Astrocyte (in vitro differentiated cells and primary cell): ENCODE measurements around the gene ZC3HAV1. TPM values are rescaled to one million over a fixed set of nuclear protein-coding genes. Genes with fewer than 3 reads are reported as not detected.
"Not testable (repeated sequence)": the region's sequence is repeated elsewhere in the genome, so short reads cannot be mapped to it uniquely, and the experiment has no call there.

Source experiments
- DNase-seq: peaks from one replicate; pipeline ENCODE4 v3.0.0-alpha.2; 2010; ENCODE audit warnings: low read depth
- FAIRE-seq: peaks from 2 replicates; lab custom pipeline; 2011; peaks lifted over from hg19 to GRCh38; lab: Jason Lieb, UNC
- H2AFZ ChIP-seq: 2 replicates; pipeline ENCODE4 v1.6.0; 2012; ENCODE audit warnings: low read depth, low read length, inconsistent platforms
- H3K27ac ChIP-seq: 2 replicates; pipeline ENCODE4 v1.5.1; 2011; ENCODE audit warnings: low read depth, low read length, inconsistent platforms
- H3K27me3 ChIP-seq: 2 replicates; pipeline ENCODE4 v1.6.0; 2011; ENCODE audit warnings: low read length, inconsistent platforms; ENCODE audit not compliant: insufficient read depth
- H3K36me3 ChIP-seq: 2 replicates; pipeline ENCODE4 v1.5.1; 2011; ENCODE audit warnings: low read length, inconsistent platforms; ENCODE audit not compliant: insufficient read depth
- H3K4me1 ChIP-seq: 2 replicates; pipeline ENCODE4 v1.5.1; 2011; ENCODE audit warnings: low read length, inconsistent platforms; ENCODE audit not compliant: insufficient read depth
- H3K4me2 ChIP-seq: 2 replicates; pipeline ENCODE4 v1.6.0; 2012; ENCODE audit warnings: low read length, inconsistent platforms
- H3K4me3 ChIP-seq: 2 replicates; pipeline ENCODE4 v1.5.1; 2011; ENCODE audit warnings: low read depth, mild to moderate bottlenecking, low read length, inconsistent platforms; ENCODE audit not compliant: insufficient read depth
- H3K79me2 ChIP-seq: 2 replicates; pipeline ENCODE4 v1.6.0; 2012; ENCODE audit warnings: mild to moderate bottlenecking, low read length, inconsistent platforms; ENCODE audit not compliant: insufficient read depth
- H3K9ac ChIP-seq: 2 replicates; pipeline ENCODE4 v1.6.0; 2012; ENCODE audit warnings: mild to moderate bottlenecking, low read length, inconsistent platforms
- H3K9me3 ChIP-seq: 2 replicates; pipeline ENCODE4 v1.5.1; 2012; ENCODE audit warnings: low read depth, mild to moderate bottlenecking, low read length, inconsistent platforms; ENCODE audit not compliant: insufficient read depth
- H4K20me1 ChIP-seq: 2 replicates; pipeline ENCODE4 v1.6.0; 2012; ENCODE audit warnings: low read length, inconsistent platforms; ENCODE audit not compliant: insufficient read depth
- H3K27ac Mint-ChIP-seq: one replicate; pipeline ENCODE4 v1.8.0; 2021; ENCODE audit warnings: mild to moderate bottlenecking, mixed read lengths; ENCODE audit not compliant: unreplicated experiment
- H3K27me3 Mint-ChIP-seq: one replicate; pipeline ENCODE4 v1.8.0; 2021; ENCODE audit warnings: low read depth, mixed read lengths; ENCODE audit not compliant: unreplicated experiment
- H3K36me3 Mint-ChIP-seq: one replicate; pipeline ENCODE4 v1.8.0; 2021; ENCODE audit warnings: low read depth, mixed read lengths; ENCODE audit not compliant: unreplicated experiment
- H3K4me1 Mint-ChIP-seq: one replicate; pipeline ENCODE4 v1.8.0; 2021; ENCODE audit warnings: low read depth, mixed read lengths; ENCODE audit not compliant: unreplicated experiment
- H3K4me3 Mint-ChIP-seq: one replicate; pipeline ENCODE4 v1.8.0; 2021; ENCODE audit warnings: mild to moderate bottlenecking, moderate library complexity, mixed read lengths; ENCODE audit not compliant: unreplicated experiment
- H3K9me3 Mint-ChIP-seq: one replicate; pipeline ENCODE4 v1.8.0; 2021; ENCODE audit warnings: mild to moderate bottlenecking, mixed read lengths; ENCODE audit not compliant: unreplicated experiment
- EZH2 ChIP-seq: IDR thresholded peaks from 2 replicates; pipeline ENCODE4 v1.6.1; 2012; ENCODE audit warnings: mild to moderate bottlenecking, low read length, inconsistent platforms; ENCODE audit not compliant: insufficient read depth
- total RNA-seq: library from RNA; stranded (reverse); gene quantifications from 2 replicates; pipeline ENCODE4 v1.2.1, GENCODE V29; 2021
- TF ChIP-seq, protein P1 (sequence below): IDR thresholded peaks from 2 replicates; pipeline ENCODE4 v1.5.1; 2011; ENCODE audit warnings: low read depth, mild to moderate bottlenecking, inconsistent platforms, low read length, moderate library complexity; ENCODE audit not compliant: insufficient read depth

ZC3HAV1 gene
- total RNA-seq, 1 donor from 2014 or later, result 63.8 TPM

DNA sequence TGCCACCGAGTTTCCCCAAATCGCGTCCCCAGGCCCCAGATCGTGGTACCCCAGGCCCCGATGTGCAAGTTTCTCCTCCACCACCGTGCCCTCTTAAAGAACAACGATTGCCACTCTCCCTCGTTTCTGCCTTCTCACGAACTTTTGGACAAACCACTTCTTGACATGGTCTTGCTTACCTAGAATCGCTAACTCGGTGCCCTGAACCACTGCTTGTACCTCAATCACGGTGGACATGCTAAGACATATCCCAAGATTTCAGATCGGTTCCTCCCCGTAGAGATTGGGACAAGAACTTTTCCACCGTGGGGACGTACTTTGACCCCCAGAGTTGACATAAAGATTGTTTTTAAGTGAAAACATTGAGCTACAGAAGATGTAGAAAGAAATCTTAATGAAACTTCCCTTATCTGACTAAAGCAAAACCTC lies 477 bp upstream of the ZC3HAV1 start:
- no peak for FAIRE-seq
- DNase-seq, result no peak
- H3K4me3 Mint-ChIP-seq, result peak overlapping the region; percentile 96
- peaks cover 7% of the 10 kb centered on the region for H3K36me3 Mint-ChIP-seq
- Histone ChIP-seq H3K36me3 (no peaks in the 10 kb centered on the region), H3K9me3 (no peaks in the 10 kb centered on the region), H3K4me3 (peak overlapping the region; percentile 84), H3K27ac (peak overlapping the region; percentile 56), H2AFZ (peak overlapping the region; percentile 96), H3K9ac (peak overlapping the region; percentile 78), H4K20me1 (peaks cover 10% of the 10 kb centered on the region), H3K27me3 (no peaks in the 10 kb centered on the region), H3K79me2 (peaks cover 17% of the 10 kb centered on the region), H3K4me2 (peak overlapping the region; percentile 93), H3K4me1 (peaks cover 4% of the 10 kb centered on the region)
- H3K9me3 Mint-ChIP-seq, result no peaks in the 10 kb centered on the region
- peak overlapping the region; percentile 96 for H3K27ac Mint-ChIP-seq
- TF ChIP-seq EZH2, result no peak
- TF ChIP-seq, protein P1, sequence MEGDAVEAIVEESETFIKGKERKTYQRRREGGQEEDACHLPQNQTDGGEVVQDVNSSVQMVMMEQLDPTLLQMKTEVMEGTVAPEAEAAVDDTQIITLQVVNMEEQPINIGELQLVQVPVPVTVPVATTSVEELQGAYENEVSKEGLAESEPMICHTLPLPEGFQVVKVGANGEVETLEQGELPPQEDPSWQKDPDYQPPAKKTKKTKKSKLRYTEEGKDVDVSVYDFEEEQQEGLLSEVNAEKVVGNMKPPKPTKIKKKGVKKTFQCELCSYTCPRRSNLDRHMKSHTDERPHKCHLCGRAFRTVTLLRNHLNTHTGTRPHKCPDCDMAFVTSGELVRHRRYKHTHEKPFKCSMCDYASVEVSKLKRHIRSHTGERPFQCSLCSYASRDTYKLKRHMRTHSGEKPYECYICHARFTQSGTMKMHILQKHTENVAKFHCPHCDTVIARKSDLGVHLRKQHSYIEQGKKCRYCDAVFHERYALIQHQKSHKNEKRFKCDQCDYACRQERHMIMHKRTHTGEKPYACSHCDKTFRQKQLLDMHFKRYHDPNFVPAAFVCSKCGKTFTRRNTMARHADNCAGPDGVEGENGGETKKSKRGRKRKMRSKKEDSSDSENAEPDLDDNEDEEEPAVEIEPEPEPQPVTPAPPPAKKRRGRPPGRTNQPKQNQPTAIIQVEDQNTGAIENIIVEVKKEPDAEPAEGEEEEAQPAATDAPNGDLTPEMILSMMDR, result no peak
- H3K27me3 Mint-ChIP-seq, result no peaks in the 10 kb centered on the region
- H3K4me1 Mint-ChIP-seq, result peaks cover 7% of the 10 kb centered on the region

DNA sequence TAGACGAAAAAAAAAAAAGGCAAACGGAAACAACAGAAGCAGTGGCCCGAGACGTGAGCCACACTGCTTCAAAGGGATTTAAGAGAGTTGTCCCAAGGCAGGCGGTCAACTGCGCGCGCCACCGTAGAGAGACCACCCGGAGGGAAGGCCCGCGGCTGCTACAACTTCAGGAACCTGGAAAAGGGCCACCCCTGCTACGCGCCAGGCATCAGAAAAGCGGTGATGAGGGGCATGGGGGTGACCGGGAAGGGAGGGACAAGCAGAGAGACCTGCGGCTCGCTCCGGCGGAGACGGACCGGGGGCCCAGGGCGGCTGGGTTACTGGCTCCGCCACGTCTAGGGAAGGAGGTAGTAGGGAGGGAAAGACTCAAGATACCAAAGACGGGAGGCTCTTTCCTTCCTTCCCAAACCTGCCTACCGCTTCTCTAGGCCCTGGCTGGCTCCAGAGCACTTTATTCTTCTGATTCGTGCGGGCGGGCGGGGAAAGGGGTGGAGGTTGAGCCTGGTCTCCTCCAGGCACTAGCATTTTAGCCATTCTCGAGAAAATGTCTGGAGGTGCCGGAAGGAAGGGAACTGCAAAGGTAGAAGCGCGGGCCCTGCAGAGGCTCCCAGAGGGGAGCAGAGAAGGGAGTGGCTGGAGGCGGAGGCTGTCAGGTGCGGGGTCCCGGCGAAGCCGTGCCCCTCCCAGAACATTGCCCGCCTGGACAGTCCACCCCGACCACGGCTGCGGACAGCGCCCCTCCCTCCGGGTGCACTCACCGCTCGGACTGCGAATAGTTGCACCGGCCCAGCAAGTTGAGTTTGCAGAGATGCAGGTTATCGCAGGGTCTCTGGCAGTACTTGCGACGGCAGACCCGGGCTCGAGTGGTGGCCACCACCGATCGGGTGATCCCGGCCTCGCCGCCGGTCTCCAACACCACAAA lies 993 bp downstream of the ZC3HAV1 start:
- Histone ChIP-seq H3K79me2 (peaks cover 25% of the 10 kb centered on the region), H2AFZ (peak overlapping the region; percentile 96), H3K36me3 (no peaks in the 10 kb centered on the region), H3K9me3 (no peaks in the 10 kb centered on the region), H3K27ac (no peak overlapping the region), H3K4me2 (peak overlapping the region; percentile 93), H3K4me1 (peaks cover 4% of the 10 kb centered on the region), H3K9ac (peak overlapping the region; percentile 78), H3K27me3 (no peaks in the 10 kb centered on the region), H4K20me1 (peaks cover 10% of the 10 kb centered on the region), H3K4me3 (peak overlapping the region; percentile 84)
- Mint-ChIP-seq H3K4me3 (peak overlapping the region; percentile 96), H3K9me3 (no peaks in the 10 kb centered on the region), H3K36me3 (peaks cover 7% of the 10 kb centered on the region), H3K27ac (peak overlapping the region; percentile 96), H3K4me1 (peaks cover 10% of the 10 kb centered on the region), H3K27me3 (no peaks in the 10 kb centered on the region)
- peak; percentile 24 for DNase-seq
- FAIRE-seq, result no peak
- TF ChIP-seq, protein P1, result no peak
- TF ChIP-seq EZH2, result no peak

DNA sequence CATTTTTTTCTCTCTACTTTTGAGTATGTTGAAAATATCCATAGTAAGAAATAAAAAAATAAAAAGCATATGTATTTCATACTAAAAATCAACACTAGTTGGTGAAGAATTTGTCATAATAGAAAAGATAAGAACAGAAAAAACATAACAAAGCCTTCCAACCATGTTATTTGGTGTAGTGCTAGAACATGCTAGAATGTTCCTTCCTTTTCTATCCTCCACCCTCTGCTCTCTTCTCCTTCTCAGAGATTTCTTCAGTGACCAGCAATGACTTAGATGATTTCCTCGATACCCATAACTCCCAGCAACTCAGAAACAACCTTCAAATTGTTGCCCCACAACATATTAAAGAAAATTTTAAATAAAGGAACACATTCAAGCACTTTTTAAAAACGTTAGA lies 2.6 kb downstream of the ZC3HAV1 start:
- no peak overlapping the region for H3K4me2 ChIP-seq
- H3K27ac Mint-ChIP-seq, result peak overlapping the region; percentile 0
- no peaks in the 10 kb centered on the region for H3K27me3 Mint-ChIP-seq
- no peaks in the 10 kb centered on the region for H3K9me3 ChIP-seq
- peaks cover 4% of the 10 kb centered on the region for H3K4me1 ChIP-seq
- H4K20me1 ChIP-seq, result peaks cover 14% of the 10 kb centered on the region
- no peaks in the 10 kb centered on the region for H3K9me3 Mint-ChIP-seq
- H2AFZ ChIP-seq, result no peak overlapping the region
- DNase-seq, result no peak
- no peak overlapping the region for H3K9ac ChIP-seq
- no peaks in the 10 kb centered on the region for H3K36me3 ChIP-seq
- peak overlapping the region; percentile 96 for H3K4me3 Mint-ChIP-seq
- TF ChIP-seq, protein P1, result no peak
- TF ChIP-seq EZH2, result no peak
- H3K27me3 ChIP-seq, result no peaks in the 10 kb centered on the region
- H3K4me1 Mint-ChIP-seq, result peaks cover 10% of the 10 kb centered on the region
- peaks cover 5% of the 10 kb centered on the region for H3K36me3 Mint-ChIP-seq
- no peak overlapping the region for H3K27ac ChIP-seq
- H3K79me2 ChIP-seq, result peaks cover 33% of the 10 kb centered on the region
- FAIRE-seq, result no peak
- no peak overlapping the region for H3K4me3 ChIP-seq

DNA sequence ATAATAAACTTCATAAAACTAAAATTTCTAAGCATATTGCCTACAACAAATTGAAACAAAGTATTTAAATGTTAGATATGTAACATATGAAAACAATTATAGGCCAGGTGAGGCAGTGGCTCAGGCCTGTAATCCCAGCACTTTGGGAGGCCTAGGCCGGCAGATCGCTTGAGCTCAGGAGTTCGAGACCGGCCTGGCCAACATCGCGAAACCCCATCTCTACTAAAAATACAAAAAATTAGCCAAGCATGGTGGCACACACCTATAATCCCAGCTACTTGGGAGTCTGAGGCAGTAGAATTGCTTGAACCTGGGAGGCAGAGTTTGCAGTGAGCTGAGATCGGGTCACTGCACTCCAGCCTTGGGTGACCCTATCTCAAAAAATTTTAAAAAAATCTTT lies 3.3 kb downstream of the ZC3HAV1 start:
- not testable (repeated sequence) for H3K9ac ChIP-seq, H3K27me3 ChIP-seq

More for the DNA sequence above, 3.3 kb downstream of the ZC3HAV1 start:
- peak overlapping the region; percentile 96 for H3K4me3 Mint-ChIP-seq
- H3K27ac ChIP-seq, H2AFZ ChIP-seq, H3K4me3 ChIP-seq, H3K4me1 ChIP-seq, H3K9me3 ChIP-seq, FAIRE-seq, DNase-seq, H3K9me3 Mint-ChIP-seq, H3K36me3 Mint-ChIP-seq, H3K27me3 Mint-ChIP-seq, H3K4me2 ChIP-seq, H3K36me3 ChIP-seq: not testable (repeated sequence)
- peaks cover 12% of the 10 kb centered on the region for H3K4me1 Mint-ChIP-seq
- H4K20me1 ChIP-seq, result peaks cover 14% of the 10 kb centered on the region
- peaks cover 34% of the 10 kb centered on the region for H3K79me2 ChIP-seq
- H3K27ac Mint-ChIP-seq, result peak overlapping the region; percentile 26
